GM18861 (cell line): Measurements from ENCODE around the gene GRIA2.
"Not testable (repeated sequence)": the region's sequence is repeated elsewhere in the genome, so short reads cannot be mapped to it uniquely, and the experiment has no call there.

Experiments
- ATAC-seq: cut with Tn5 transposase; IDR thresholded peaks from one replicate; pipeline ENCODE4 v1.9.1; 2021; ENCODE audit not compliant: unreplicated experiment

GRIA2 gene

GRCh38 chr4:157220371-157220881 is at the start of gene GRIA2:
Gene GRIA2, plus strand, starts transcription at chr4:157220728. Its CDS starts 315 bp downstream, at chr4:157221043.
- no peak for ATAC-seq

GRCh38 chr4:157172011-157172410 is 48.5 kb upstream of the GRIA2 start:
- ATAC-seq = no peak

GRCh38 chr4:157180268-157180667 is 40.3 kb upstream of the GRIA2 start:
- not testable (repeated sequence) for ATAC-seq

- no peak for ATAC-seq
Observed at GRCh38 chr4:157184300-157184699, 36.2 kb upstream of the GRIA2 start.

- ATAC-seq = no peak
Observed at GRCh38 chr4:157185363-157185762, 35.2 kb upstream of the GRIA2 start.

GRCh38 chr4:157195374-157195773 is 25.2 kb upstream of the GRIA2 start:
- ATAC-seq = no peak

GRCh38 chr4:157196046-157196445 is 24.5 kb upstream of the GRIA2 start:
- ATAC-seq = no peak

- no peak for ATAC-seq
Observed at GRCh38 chr4:157204634-157205244, 15.8 kb upstream of the GRIA2 start.

GRCh38 chr4:157217708-157218107 is 2.8 kb upstream of the GRIA2 start:
- no peak for ATAC-seq

GRCh38 chr4:157219711-157220370 is 687 bp upstream of the GRIA2 start:
- ATAC-seq = no peak

GRCh38 chr4:157221426-157221894 is 932 bp downstream of the GRIA2 start:
- no peak for ATAC-seq

GRCh38 chr4:157221895-157222770 is 1.6 kb downstream of the GRIA2 start:
- ATAC-seq = no peak

- ATAC-seq = no peak
Observed at GRCh38 chr4:157222771-157223160, 2.2 kb downstream of the GRIA2 start.

GRCh38 chr4:157223456-157223855 is 2.9 kb downstream of the GRIA2 start:
- no peak for ATAC-seq

- no peak for ATAC-seq
Observed at GRCh38 chr4:157225096-157225495, 4.6 kb downstream of the GRIA2 start.

- no peak for ATAC-seq
Observed at GRCh38 chr4:157226035-157226434, 5.5 kb downstream of the GRIA2 start.

GRCh38 chr4:157226601-157227000 is 6.1 kb downstream of the GRIA2 start:
- no peak for ATAC-seq

- no peak for ATAC-seq
Observed at GRCh38 chr4:157231525-157231924, 11.0 kb downstream of the GRIA2 start.

- no peak for ATAC-seq
Observed at GRCh38 chr4:157242871-157243270, 22.3 kb downstream of the GRIA2 start.

GRCh38 chr4:157244348-157244747 is 23.8 kb downstream of the GRIA2 start:
- no peak for ATAC-seq

- ATAC-seq = no peak
Observed at GRCh38 chr4:157245351-157245750, 24.8 kb downstream of the GRIA2 start.

GRCh38 chr4:157246964-157247363 is 26.4 kb downstream of the GRIA2 start:
- ATAC-seq = no peak
